ENCODE results near the gene GLTPD2.

GRCh38 chr17:4837471-4838308, 48.9 kb downstream of the GLTPD2 start:
- TF ChIP-seq CTCF (IDR thresholded peaks at IDR 0.05) (no peak), POLR2A (IDR thresholded peaks at IDR 0.05) (no peak)

Measured in body of pancreas (tissue), 4 donors.